Embryonic facial prominence (tissue), 1 donor: ENCODE measurements around the gene NSD2.
"Not testable (repeated sequence)": the region's sequence is repeated elsewhere in the genome, so short reads cannot be mapped to it uniquely, and the experiment has no call there.

Source experiments
- DNase-seq: peaks from one replicate; pipeline ENCODE4 v3.0.0-alpha.2; 2016; ENCODE audit errors: extremely low spot score

The NSD2 gene

GRCh38 chr4:1842339-1842895, 28.8 kb upstream of the NSD2 start:
- no peak for DNase-seq

- no peak for DNase-seq
These were observed 28.2 kb upstream of the NSD2 start for GRCh38 chr4:1842993-1843448.

- DNase-seq: no peak
These were observed 27.3 kb upstream of the NSD2 start for GRCh38 chr4:1843852-1844251.

GRCh38 chr4:1844618-1845017, 26.6 kb upstream of the NSD2 start:
- not testable (repeated sequence) for DNase-seq

GRCh38 chr4:1846580-1846979, 24.6 kb upstream of the NSD2 start:
- DNase-seq: no peak

GRCh38 chr4:1850276-1850675, 20.9 kb upstream of the NSD2 start:
- DNase-seq: no peak

GRCh38 chr4:1851160-1851559, 20.0 kb upstream of the NSD2 start:
- DNase-seq: no peak

- no peak for DNase-seq
These were observed 19.4 kb upstream of the NSD2 start for GRCh38 chr4:1851575-1852410.

GRCh38 chr4:1852904-1853623, 18.1 kb upstream of the NSD2 start:
- no peak for DNase-seq

GRCh38 chr4:1854752-1855151, 16.4 kb upstream of the NSD2 start:
- no peak for DNase-seq

GRCh38 chr4:1855333-1856070, 15.7 kb upstream of the NSD2 start:
- DNase-seq: no peak

GRCh38 chr4:1856071-1856942, 14.9 kb upstream of the NSD2 start, which contains the start of gene LETM1:
TSS of gene LETM1 (minus strand) at chr4:1856156. CDS start at chr4:1855950, 206 bp downstream.
- DNase-seq: peak; percentile 87

- DNase-seq: no peak
These were observed 14.1 kb upstream of the NSD2 start for GRCh38 chr4:1856943-1857699.

GRCh38 chr4:1857931-1858330, 13.3 kb upstream of the NSD2 start:
- DNase-seq: no peak

GRCh38 chr4:1859389-1859753, 11.8 kb upstream of the NSD2 start:
- DNase-seq: no peak

GRCh38 chr4:1862055-1862911, 8.9 kb upstream of the NSD2 start:
- DNase-seq: no peak

- no peak for DNase-seq
These were observed 8.3 kb upstream of the NSD2 start for GRCh38 chr4:1862961-1863296.

GRCh38 chr4:1863297-1864033, 7.7 kb upstream of the NSD2 start:
- DNase-seq: no peak
